C4-2B (cell line): ENCODE measurements around the gene EXOC8.

Source experiments
- CTCF ChIP-seq: fragments of 450-650 bp; conservative IDR thresholded peaks from 2 replicates; pipeline ENCODE4 v1.5.1; 2017; ENCODE audit warnings: mild to moderate bottlenecking
- ZFX ChIP-seq: fragments of 450-650 bp; IDR thresholded peaks from 2 replicates; pipeline ENCODE4 v1.6.1; 2017

- TF ChIP-seq CTCF (no peak), ZFX (no peak)
Measured at GRCh38 chr1:231295938-231296337, 41.7 kb downstream of the EXOC8 start.
